Measurements from ENCODE around the gene TACC2. TPM values are rescaled to one million over a fixed set of nuclear protein-coding genes. Genes with fewer than 3 reads are reported as not detected.

TACC2 gene
- total RNA-seq, 1 donor from 2014 or later = 37.6 TPM

GRCh38 chr10:122240401-122240800 is 251.4 kb downstream of the TACC2 start:
- H3K27ac ChIP-seq (ENCODE audit: low read depth, low read length) = no peak overlapping the region
- no peaks in the 10 kb centered on the region for H3K27me3 ChIP-seq (ENCODE audit: control insufficient read depth in 3 of 3, insufficient read depth in 3 of 3, low read length in 3 of 3)
- H3K4me1 ChIP-seq (ENCODE audit: control insufficient read depth in 3 of 3, insufficient read depth in 3 of 3, low read length in 3 of 3) = peaks cover 0 to 5% (median 0%) of the 10 kb centered on the region in 3 donors
- no peak overlapping the region for H3K9ac ChIP-seq (ENCODE audit: low read depth in 1 of 3, low read length in 3 of 3)
- no peaks in the 10 kb centered on the region for H3K9me3 ChIP-seq (ENCODE audit: control insufficient read depth in 3 of 3, low read length in 3 of 3)
- H3K36me3 ChIP-seq (ENCODE audit: control insufficient read depth in 3 of 3, insufficient read depth in 3 of 3, low read length in 3 of 3) = peaks cover 79 to 86% (median 81%) of the 10 kb centered on the region in 3 donors
- H3K4me3 ChIP-seq (ENCODE audit: low read length in 3 of 3) = no peak overlapping the region

- Histone ChIP-seq H3K27ac (ENCODE audit: low read depth, low read length) (no peak overlapping the region), H3K4me3 (ENCODE audit: low read length in 3 of 3) (no peak overlapping the region), H3K36me3 (ENCODE audit: control insufficient read depth in 3 of 3, insufficient read depth in 3 of 3, low read length in 3 of 3) (peaks cover 77 to 87% (median 82%) of the 10 kb centered on the region in 3 donors), H3K27me3 (ENCODE audit: control insufficient read depth in 3 of 3, insufficient read depth in 3 of 3, low read length in 3 of 3) (no peaks in the 10 kb centered on the region), H3K9me3 (ENCODE audit: control insufficient read depth in 3 of 3, low read length in 3 of 3) (no peaks in the 10 kb centered on the region), H3K4me1 (ENCODE audit: control insufficient read depth in 3 of 3, insufficient read depth in 3 of 3, low read length in 3 of 3) (peaks cover 0 to 5% (median 0%) of the 10 kb centered on the region in 3 donors), H3K9ac (ENCODE audit: low read depth in 1 of 3, low read length in 3 of 3) (no peak overlapping the region)
These were observed 252.9 kb downstream of the TACC2 start for GRCh38 chr10:122241836-122242235.

DNA sequence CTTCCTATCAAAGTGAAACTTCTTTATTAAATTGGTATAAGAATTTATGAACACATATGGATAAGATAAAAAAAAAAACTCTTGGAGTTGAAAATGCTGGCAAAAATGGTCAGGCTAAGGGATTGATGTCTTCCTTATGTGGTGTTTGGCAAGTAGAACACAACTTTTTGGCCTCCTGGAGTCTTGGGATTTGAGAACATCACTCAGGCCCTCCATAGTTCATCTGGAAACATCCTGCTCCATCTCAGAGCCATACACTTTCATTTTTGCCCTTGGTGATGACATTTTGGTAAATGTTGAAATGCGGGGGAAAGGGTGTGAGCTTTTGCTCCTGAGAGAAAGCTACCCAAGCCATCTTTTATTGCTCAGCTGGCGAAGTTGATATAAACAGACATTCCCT is 254.6 kb downstream of the TACC2 start:
- H3K4me1 ChIP-seq (ENCODE audit: control insufficient read depth in 3 of 3, insufficient read depth in 3 of 3, low read length in 3 of 3) = peaks cover 0 to 5% (median 0%) of the 10 kb centered on the region in 3 donors

DNA sequence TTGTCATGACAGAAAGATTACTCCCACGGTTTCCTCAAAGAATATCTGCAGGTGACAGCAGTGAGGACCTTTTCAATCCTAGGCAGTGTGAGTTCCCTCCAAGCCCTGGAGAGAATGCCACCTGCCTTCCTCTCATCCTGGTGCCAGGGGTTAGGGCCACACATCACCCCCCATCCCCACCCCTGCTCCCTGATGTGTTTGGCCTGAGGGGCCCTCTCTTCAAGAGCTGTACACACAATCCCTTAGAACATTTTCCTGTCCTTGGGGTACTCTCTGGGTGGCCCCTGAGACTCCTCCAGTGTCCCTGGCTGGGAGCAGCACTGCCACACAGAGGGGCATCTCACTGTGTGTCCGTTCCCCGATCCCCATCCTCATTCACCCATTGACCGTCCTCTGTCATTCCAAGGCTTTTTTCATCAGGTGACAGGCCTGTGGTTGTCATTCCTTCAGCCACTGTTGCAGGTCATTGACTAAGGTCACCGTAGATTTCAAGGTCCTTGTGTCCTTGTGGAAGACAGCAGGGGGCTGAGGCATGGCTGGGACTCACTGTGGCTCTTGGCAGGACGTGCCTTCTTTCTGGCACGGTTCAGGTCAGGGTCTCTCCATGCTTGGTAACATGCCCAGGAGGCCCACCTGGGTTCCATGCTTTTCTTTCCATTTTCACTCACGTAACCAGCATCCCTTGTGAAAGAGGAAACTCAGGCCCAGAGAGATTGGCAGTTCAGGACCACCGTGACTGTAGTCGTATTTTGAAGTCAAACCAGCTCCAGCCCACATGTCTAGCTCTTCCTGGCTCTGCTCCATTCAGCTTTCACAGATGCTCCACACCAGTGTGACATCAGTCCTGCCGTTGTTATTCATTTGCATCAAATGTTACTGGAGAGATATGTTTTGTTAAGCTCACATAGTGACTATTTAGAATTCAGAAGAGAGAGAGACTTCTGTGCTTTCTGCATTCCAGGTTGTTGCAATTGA is 255.3 kb downstream of the TACC2 start:
- H3K4me3 ChIP-seq (ENCODE audit: low read length in 3 of 3) = no peak overlapping the region
- H3K27ac ChIP-seq (ENCODE audit: low read depth, low read length) = no peak overlapping the region
- H3K36me3 ChIP-seq (ENCODE audit: control insufficient read depth in 3 of 3, insufficient read depth in 3 of 3, low read length in 3 of 3) = peaks cover 79 to 84% (median 82%) of the 10 kb centered on the region in 3 donors

More for the DNA sequence above, 254.6 kb downstream of the TACC2 start:
- H3K4me3 ChIP-seq (ENCODE audit: low read length in 3 of 3) = no peak overlapping the region
- H3K9ac ChIP-seq (ENCODE audit: low read depth in 1 of 3, low read length in 3 of 3) = no peak overlapping the region
- H3K27me3 ChIP-seq (ENCODE audit: control insufficient read depth in 3 of 3, insufficient read depth in 3 of 3, low read length in 3 of 3) = no peaks in the 10 kb centered on the region
- no peaks in the 10 kb centered on the region for H3K9me3 ChIP-seq (ENCODE audit: control insufficient read depth in 3 of 3, low read length in 3 of 3)
- peaks cover 74 to 80% (median 76%) of the 10 kb centered on the region in 3 donors for H3K36me3 ChIP-seq (ENCODE audit: control insufficient read depth in 3 of 3, insufficient read depth in 3 of 3, low read length in 3 of 3)
- H3K27ac ChIP-seq (ENCODE audit: low read depth, low read length) = no peak overlapping the region

DNA sequence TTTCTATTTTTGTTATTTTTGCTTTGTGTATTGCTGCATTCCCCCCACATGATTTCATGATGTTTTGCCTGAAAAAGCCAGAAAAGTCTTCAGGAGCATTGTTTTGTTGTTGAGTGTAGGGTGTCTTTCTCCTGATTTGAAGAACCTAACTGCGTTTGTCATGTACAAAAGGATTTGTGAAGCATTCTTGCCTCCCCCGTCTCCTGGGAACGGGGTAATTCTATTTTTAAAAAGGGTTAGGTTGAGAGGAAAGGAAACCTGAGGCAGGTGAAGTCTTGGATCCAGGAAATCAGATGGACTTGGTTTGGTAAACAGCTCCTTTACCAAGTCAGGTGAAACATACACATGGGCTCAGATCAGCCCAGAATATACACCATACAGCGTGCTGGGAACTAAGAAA is 256.2 kb downstream of the TACC2 start:
- Histone ChIP-seq H3K36me3 (ENCODE audit: control insufficient read depth in 3 of 3, insufficient read depth in 3 of 3, low read length in 3 of 3) (peaks cover 79 to 87% (median 82%) of the 10 kb centered on the region in 3 donors), H3K9ac (ENCODE audit: low read depth in 1 of 3, low read length in 3 of 3) (no peak overlapping the region), H3K27ac (ENCODE audit: low read depth, low read length) (no peak overlapping the region), H3K27me3 (ENCODE audit: control insufficient read depth in 3 of 3, insufficient read depth in 3 of 3, low read length in 3 of 3) (no peaks in the 10 kb centered on the region), H3K9me3 (ENCODE audit: control insufficient read depth in 3 of 3, low read length in 3 of 3) (no peaks in the 10 kb centered on the region), H3K4me3 (ENCODE audit: low read length in 3 of 3) (no peak overlapping the region), H3K4me1 (ENCODE audit: control insufficient read depth in 3 of 3, insufficient read depth in 3 of 3, low read length in 3 of 3) (peaks cover 0 to 5% (median 0%) of the 10 kb centered on the region in 3 donors)

More for the DNA sequence above, 255.3 kb downstream of the TACC2 start:
- Histone ChIP-seq H3K9ac (ENCODE audit: low read depth in 1 of 3, low read length in 3 of 3) (no peak overlapping the region), H3K9me3 (ENCODE audit: control insufficient read depth in 3 of 3, low read length in 3 of 3) (no peaks in the 10 kb centered on the region), H3K27me3 (ENCODE audit: control insufficient read depth in 3 of 3, insufficient read depth in 3 of 3, low read length in 3 of 3) (no peaks in the 10 kb centered on the region), H3K4me1 (ENCODE audit: control insufficient read depth in 3 of 3, insufficient read depth in 3 of 3, low read length in 3 of 3) (peaks cover 0 to 5% (median 0%) of the 10 kb centered on the region in 3 donors)

DNA sequence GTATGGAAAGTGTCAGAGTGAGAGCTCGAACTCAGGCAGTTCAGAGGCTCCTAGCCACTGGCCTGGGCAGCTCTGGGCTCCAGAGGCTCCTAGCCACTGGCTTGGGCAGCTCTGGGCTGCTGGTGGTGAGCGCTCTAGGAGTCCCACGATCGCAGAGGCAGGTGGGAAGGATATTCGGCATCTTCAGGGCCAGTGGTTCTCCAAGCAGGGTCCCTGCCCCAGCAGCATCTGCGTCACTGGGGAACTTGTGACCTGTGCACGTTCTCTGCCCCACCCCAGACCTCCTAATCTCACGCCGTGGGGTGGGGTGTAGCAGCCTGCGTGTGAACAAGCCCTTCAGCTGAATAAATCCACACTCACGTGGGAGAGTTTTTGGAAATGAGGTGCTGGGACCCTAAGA is 256.9 kb downstream of the TACC2 start:
- H3K27ac ChIP-seq (ENCODE audit: low read depth, low read length) = no peak overlapping the region
- peaks cover 0 to 5% (median 0%) of the 10 kb centered on the region in 3 donors for H3K4me1 ChIP-seq (ENCODE audit: control insufficient read depth in 3 of 3, insufficient read depth in 3 of 3, low read length in 3 of 3)

DNA sequence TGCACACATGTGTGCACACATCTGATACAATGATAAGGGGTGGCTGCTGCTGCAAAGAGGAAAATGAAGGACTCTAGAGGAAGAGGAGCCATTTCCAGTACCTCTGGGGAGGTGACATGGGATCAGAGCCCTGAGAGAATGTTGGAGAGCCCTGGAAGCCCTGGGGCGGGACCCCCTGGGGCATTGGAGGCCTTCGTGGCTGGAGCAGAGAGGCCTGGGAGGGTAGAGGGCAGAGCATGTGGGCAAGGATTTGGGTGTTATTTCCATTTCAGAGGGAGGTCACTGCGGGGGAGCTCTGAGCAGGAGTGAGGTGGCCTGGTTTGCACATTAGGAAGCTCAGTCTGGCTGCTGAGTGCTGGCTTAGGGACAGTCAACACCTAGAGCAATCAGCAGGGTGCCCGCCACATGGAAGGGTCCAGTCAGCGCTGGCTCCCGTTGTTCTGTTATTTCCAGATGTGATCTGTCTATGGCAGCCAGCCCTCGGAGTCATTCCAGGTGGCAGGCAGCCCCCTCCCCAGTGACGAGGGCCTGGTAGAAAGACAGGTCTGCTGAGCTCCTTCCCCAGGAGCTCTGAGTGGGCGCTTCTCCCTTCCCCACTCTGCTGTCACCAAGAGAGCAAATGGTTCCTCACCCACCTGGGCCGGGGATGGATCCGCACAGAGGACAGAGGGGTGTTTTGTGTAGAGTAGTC is 258.0 kb downstream of the TACC2 start:
- Histone ChIP-seq H3K4me3 (ENCODE audit: low read length in 3 of 3) (no peak overlapping the region), H3K27me3 (ENCODE audit: control insufficient read depth in 3 of 3, insufficient read depth in 3 of 3, low read length in 3 of 3) (no peaks in the 10 kb centered on the region), H3K36me3 (ENCODE audit: control insufficient read depth in 3 of 3, insufficient read depth in 3 of 3, low read length in 3 of 3) (peaks cover 74 to 80% (median 75%) of the 10 kb centered on the region in 3 donors), H3K27ac (ENCODE audit: low read depth, low read length) (no peak overlapping the region), H3K9ac (ENCODE audit: low read depth in 1 of 3, low read length in 3 of 3) (no peak overlapping the region), H3K9me3 (ENCODE audit: control insufficient read depth in 3 of 3, low read length in 3 of 3) (no peaks in the 10 kb centered on the region), H3K4me1 (ENCODE audit: control insufficient read depth in 3 of 3, insufficient read depth in 3 of 3, low read length in 3 of 3) (peaks cover 0 to 5% (median 0%) of the 10 kb centered on the region in 3 donors)

More for the DNA sequence above, 256.9 kb downstream of the TACC2 start:
- Histone ChIP-seq H3K9me3 (ENCODE audit: control insufficient read depth in 3 of 3, low read length in 3 of 3) (no peaks in the 10 kb centered on the region), H3K36me3 (ENCODE audit: control insufficient read depth in 3 of 3, insufficient read depth in 3 of 3, low read length in 3 of 3) (peaks cover 75 to 84% (median 76%) of the 10 kb centered on the region in 3 donors), H3K9ac (ENCODE audit: low read depth in 1 of 3, low read length in 3 of 3) (no peak overlapping the region), H3K4me3 (ENCODE audit: low read length in 3 of 3) (no peak overlapping the region), H3K27me3 (ENCODE audit: control insufficient read depth in 3 of 3, insufficient read depth in 3 of 3, low read length in 3 of 3) (no peaks in the 10 kb centered on the region)

- H3K27me3 ChIP-seq (ENCODE audit: control insufficient read depth in 3 of 3, insufficient read depth in 3 of 3, low read length in 3 of 3) = no peaks in the 10 kb centered on the region
- H3K4me3 ChIP-seq (ENCODE audit: low read length in 3 of 3) = no peak overlapping the region
- H3K9ac ChIP-seq (ENCODE audit: low read depth in 1 of 3, low read length in 3 of 3) = no peak overlapping the region
- peaks cover 73 to 79% (median 73%) of the 10 kb centered on the region in 3 donors for H3K36me3 ChIP-seq (ENCODE audit: control insufficient read depth in 3 of 3, insufficient read depth in 3 of 3, low read length in 3 of 3)
- peaks cover 0 to 5% (median 0%) of the 10 kb centered on the region in 3 donors for H3K4me1 ChIP-seq (ENCODE audit: control insufficient read depth in 3 of 3, insufficient read depth in 3 of 3, low read length in 3 of 3)
- no peak overlapping the region for H3K27ac ChIP-seq (ENCODE audit: low read depth, low read length)
- H3K9me3 ChIP-seq (ENCODE audit: control insufficient read depth in 3 of 3, low read length in 3 of 3) = no peaks in the 10 kb centered on the region
These were observed 259.7 kb downstream of the TACC2 start for GRCh38 chr10:122248356-122249302.

DNA sequence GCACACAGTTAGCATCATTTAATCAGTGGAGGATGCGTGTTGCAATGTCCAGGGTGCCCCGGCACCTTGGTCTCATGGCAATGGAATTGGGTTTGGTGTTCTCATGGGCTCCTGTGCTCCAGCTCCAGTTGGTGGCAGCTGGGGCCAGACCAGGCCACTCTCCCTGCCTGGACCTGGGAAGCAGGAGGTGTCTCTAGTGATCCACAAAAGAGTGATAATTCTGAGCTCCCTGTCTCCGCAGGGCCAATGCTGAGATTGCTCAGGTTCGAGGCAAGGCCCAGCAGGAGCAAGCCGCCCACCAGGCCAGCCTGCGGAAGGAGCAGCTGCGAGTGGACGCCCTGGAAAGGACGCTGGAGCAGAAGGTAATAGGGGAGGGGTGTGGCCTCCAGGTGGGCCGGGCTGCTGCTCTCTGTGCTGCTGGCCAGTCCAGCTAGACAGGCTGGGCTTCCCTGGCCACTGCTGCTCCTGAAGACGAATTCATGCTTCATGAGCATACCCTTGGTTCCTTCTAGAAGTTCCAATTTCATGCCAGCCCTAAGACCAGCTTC is 260.4 kb downstream of the TACC2 start:
- no peaks in the 10 kb centered on the region for H3K4me1 ChIP-seq (ENCODE audit: control insufficient read depth in 3 of 3, insufficient read depth in 3 of 3, low read length in 3 of 3)
- H3K27ac ChIP-seq (ENCODE audit: low read depth, low read length) = no peak overlapping the region
- H3K36me3 ChIP-seq (ENCODE audit: control insufficient read depth in 3 of 3, insufficient read depth in 3 of 3, low read length in 3 of 3) = peaks cover 69 to 79% (median 73%) of the 10 kb centered on the region in 3 donors
- H3K4me3 ChIP-seq (ENCODE audit: low read length in 3 of 3) = no peak overlapping the region
- no peaks in the 10 kb centered on the region for H3K9me3 ChIP-seq (ENCODE audit: control insufficient read depth in 3 of 3, low read length in 3 of 3)
- no peaks in the 10 kb centered on the region for H3K27me3 ChIP-seq (ENCODE audit: control insufficient read depth in 3 of 3, insufficient read depth in 3 of 3, low read length in 3 of 3)
- no peak overlapping the region for H3K9ac ChIP-seq (ENCODE audit: low read depth in 1 of 3, low read length in 3 of 3)
